ENCODE results near the gene RHBG.
"Not testable (repeated sequence)": the region's sequence is repeated elsewhere in the genome, so short reads cannot be mapped to it uniquely, and the experiment has no call there.

The RHBG gene

GRCh38 chr1:156368889-156369684 lies at the start of gene RHBG:
TSS of gene RHBG (plus strand) at chr1:156369211. CDS start at chr1:156369250, 39 bp downstream.
- peak; percentile 8 for DNase-seq

GRCh38 chr1:156319664-156320063 lies 49.3 kb upstream of the RHBG start:
- no peak for DNase-seq

- DNase-seq = no peak
Observed at GRCh38 chr1:156320560-156320959, 48.5 kb upstream of the RHBG start.

- DNase-seq = not testable (repeated sequence)
Observed at GRCh38 chr1:156323179-156323578, 45.8 kb upstream of the RHBG start.

- no peak for DNase-seq
Observed at GRCh38 chr1:156336242-156336641, 32.8 kb upstream of the RHBG start.

GRCh38 chr1:156337052-156337887 lies 31.7 kb upstream of the RHBG start:
- DNase-seq = no peak

- DNase-seq = no peak
Observed at GRCh38 chr1:156337888-156338179, 31.2 kb upstream of the RHBG start.

- peak; percentile 100 for DNase-seq
Observed at GRCh38 chr1:156338180-156338976, 30.6 kb upstream of the RHBG start, which contains the start of the genes CCT3 and TSACC. TSS of gene CCT3 (minus strand) at chr1:156338292. CDS start at chr1:156338184, 108 bp downstream. TSS of gene TSACC (plus strand) at chr1:156338526. CDS start at chr1:156339758, 1,232 bp downstream.

- no peak for DNase-seq
Observed at GRCh38 chr1:156342166-156342955, 26.6 kb upstream of the RHBG start.

- no peak for DNase-seq
Observed at GRCh38 chr1:156344409-156344808, 24.6 kb upstream of the RHBG start.

GRCh38 chr1:156346035-156346434 lies 23.0 kb upstream of the RHBG start:
- DNase-seq = not testable (repeated sequence)

- no peak for DNase-seq
Observed at GRCh38 chr1:156346636-156347035, 22.4 kb upstream of the RHBG start.

- DNase-seq = no peak
Observed at GRCh38 chr1:156347331-156347730, 21.7 kb upstream of the RHBG start.

- not testable (repeated sequence) for DNase-seq
Observed at GRCh38 chr1:156352481-156352880, 16.5 kb upstream of the RHBG start.

GRCh38 chr1:156356262-156356874 lies 12.6 kb upstream of the RHBG start:
- no peak for DNase-seq

GRCh38 chr1:156356875-156357534 lies 12.0 kb upstream of the RHBG start:
- DNase-seq = peak; percentile 69

- no peak for DNase-seq
Observed at GRCh38 chr1:156357977-156358376, 11.0 kb upstream of the RHBG start.

GRCh38 chr1:156358641-156359040 lies 10.4 kb upstream of the RHBG start:
- no peak for DNase-seq

- no peak for DNase-seq
Observed at GRCh38 chr1:156359249-156359648, 9.8 kb upstream of the RHBG start.

GRCh38 chr1:156359973-156360372 lies 9.0 kb upstream of the RHBG start:
- DNase-seq = no peak

- no peak for DNase-seq
Observed at GRCh38 chr1:156360534-156360933, 8.5 kb upstream of the RHBG start.

All from CD4-positive, alpha-beta T cell treated with Interferon gamma for 1 hour (primary cell).